Measurements from ENCODE around the gene HHLA2. TPM values are rescaled to one million over a fixed set of nuclear protein-coding genes. Genes with fewer than 3 reads are reported as not detected.
"Not testable (repeated sequence)": the region's sequence is repeated elsewhere in the genome, so short reads cannot be mapped to it uniquely, and the experiment has no call there.

Gene HHLA2
- total RNA-seq, 2 experiments from 2014 or later = 0.27 to 0.70 TPM

DNA sequence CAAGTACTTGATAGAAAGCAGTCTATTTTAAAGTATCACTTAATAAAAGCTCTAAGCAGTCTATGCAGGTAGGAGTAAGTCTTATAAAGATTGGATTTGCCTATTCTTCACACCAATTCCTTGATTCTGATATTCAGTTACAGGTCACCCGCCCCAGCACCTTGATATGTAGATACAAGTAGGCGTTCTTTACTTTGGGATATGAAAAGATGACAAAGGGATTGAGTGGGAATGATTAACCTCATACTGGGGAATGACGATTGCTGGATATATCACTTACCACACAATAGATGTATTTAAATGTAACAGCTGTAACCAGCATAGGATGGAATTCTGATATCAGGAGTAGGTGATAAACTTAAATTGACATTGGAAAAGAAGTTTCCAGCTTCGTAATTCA, 47.1 kb downstream of the HHLA2 start:
- CTCF ChIA-PET = interaction anchor here (0.5 to 1.4 kb wide), 10 partner anchors 10 to 899 kb away, joined by 3 to 5 read pairs (median 3); no protein-coding TSS in a partner anchor

DNA sequence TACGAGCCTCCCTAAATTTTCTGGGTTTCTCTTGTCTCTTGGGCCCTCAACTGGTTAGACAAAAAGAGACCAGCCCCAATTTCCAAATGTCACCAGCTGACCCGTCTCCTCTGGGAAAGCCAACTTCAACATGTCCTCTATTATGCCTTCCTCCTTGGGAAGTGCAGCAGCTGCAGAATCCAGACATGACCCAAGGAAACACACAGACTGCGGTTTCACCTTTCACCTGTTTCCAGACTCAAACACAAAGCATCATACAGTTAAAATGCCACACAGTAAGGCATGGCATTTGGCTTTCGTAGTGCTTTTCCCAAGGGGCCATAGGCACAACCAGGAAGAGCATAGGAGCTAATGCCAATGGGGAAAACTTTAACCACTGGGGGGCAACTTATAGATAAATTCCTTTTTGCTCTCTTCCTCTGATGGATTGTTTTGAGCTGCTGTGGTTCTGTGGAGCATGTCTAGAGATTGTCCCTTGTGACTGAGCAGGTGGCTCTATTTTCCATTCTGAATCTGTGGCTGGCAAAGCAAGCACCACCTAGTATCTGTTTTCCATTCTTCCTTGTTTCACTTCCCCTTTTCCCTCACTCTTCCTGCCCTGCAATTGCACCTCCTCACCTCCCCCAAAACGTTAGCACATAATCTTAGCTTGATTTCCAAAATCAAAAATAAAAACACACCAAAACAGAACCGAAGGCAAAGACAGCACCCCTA, 49.3 kb downstream of the HHLA2 start:
- peaks cover 13% of the 10 kb centered on the region for H3K4me1 Mint-ChIP-seq
- no peaks in the 10 kb centered on the region for H3K36me3 Mint-ChIP-seq (ENCODE audit: low read depth)
- DNase-seq = no peak
- ChIA-PET POLR2A (no interaction called here), CTCF (interaction anchor here (0.7 to 1.2 kb wide), 5 partner anchors 59 to 487 kb away, joined by 3 to 4 read pairs (median 3); no protein-coding TSS in a partner anchor)
- H3K4me3 Mint-ChIP-seq = no peak overlapping the region
- ATAC-seq = no peak
- H3K27me3 Mint-ChIP-seq = peaks cover 6% of the 10 kb centered on the region
- H3K9me3 Mint-ChIP-seq (ENCODE audit: low read depth) = no peaks in the 10 kb centered on the region
- H3K27ac Mint-ChIP-seq = no peak overlapping the region
- intact Hi-C loops (cut with DNase I, micrococcal nuclease) = no loop called here

More for the DNA sequence above, 47.1 kb downstream of the HHLA2 start:
- ATAC-seq (no peak), DNase-seq (no peak)
- intact Hi-C loops (cut with DNase I, micrococcal nuclease) = loop anchor here (2.0 to 5.0 kb wide), 3 partner anchors 41 to 51 kb away; no protein-coding TSS in a partner anchor
- peaks cover 17% of the 10 kb centered on the region for H3K4me1 Mint-ChIP-seq
- H3K27ac Mint-ChIP-seq = no peak overlapping the region
- H3K9me3 Mint-ChIP-seq (ENCODE audit: low read depth) = no peaks in the 10 kb centered on the region
- H3K4me3 Mint-ChIP-seq = no peak overlapping the region
- peaks cover 6% of the 10 kb centered on the region for H3K27me3 Mint-ChIP-seq
- POLR2A ChIA-PET = no interaction called here
- no peaks in the 10 kb centered on the region for H3K36me3 Mint-ChIP-seq (ENCODE audit: low read depth)

DNA sequence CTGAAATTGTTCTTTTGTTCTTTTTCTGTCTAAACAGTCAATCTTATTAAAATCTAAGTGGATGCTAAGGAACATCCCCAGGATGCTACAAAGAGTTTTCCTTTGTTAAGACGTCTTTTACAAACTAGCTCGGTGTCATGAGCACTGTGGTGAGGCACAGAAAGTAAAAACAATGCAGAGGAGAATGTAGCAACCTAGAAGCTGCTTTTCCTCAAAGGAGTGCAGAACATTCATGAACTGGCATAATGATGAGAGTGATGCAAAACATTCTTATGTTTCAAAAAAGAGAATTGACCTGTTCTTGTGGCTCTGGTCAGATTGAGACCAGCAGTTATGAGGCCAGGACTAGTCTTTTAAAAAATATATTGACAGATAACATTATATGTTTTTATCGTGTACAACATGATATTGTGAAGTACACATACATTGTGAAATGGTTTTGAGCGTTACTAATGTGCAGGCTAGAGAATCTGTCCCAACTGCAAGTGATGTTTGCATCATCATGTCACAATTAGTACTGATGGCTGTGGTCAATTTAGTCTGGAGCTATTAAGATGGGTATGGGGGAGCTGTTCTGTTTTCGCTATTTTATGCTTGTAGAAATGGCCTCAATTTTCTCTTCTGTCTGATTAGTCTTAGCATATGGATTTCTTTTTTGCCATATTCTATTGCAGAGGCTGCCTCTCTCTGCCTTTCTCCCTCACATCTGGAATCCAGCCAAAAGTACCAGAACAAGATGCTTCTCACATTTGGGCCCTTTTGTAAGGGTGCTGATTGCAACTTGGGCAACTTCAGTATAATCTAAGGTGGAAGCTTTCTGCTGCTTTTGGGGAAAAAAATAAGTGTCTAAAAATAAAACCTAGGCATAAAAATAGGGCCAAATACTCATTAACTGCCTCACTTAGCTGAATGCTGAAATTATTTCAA, 50.2 kb downstream of the HHLA2 start:
- H3K27me3 Mint-ChIP-seq = peaks cover 6% of the 10 kb centered on the region
- H3K9me3 Mint-ChIP-seq (ENCODE audit: low read depth) = no peaks in the 10 kb centered on the region
- no peaks in the 10 kb centered on the region for H3K36me3 Mint-ChIP-seq (ENCODE audit: low read depth)
- ATAC-seq = no peak
- intact Hi-C loops (cut with DNase I, micrococcal nuclease) = no loop called here
- no peak for DNase-seq
- peaks cover 13% of the 10 kb centered on the region for H3K4me1 Mint-ChIP-seq
- ChIA-PET POLR2A (no interaction called here), CTCF (interaction anchor here (1.1 to 1.2 kb wide), 2 partner anchors 59 to 68 kb away, joined by 3 to 4 read pairs; no protein-coding TSS in a partner anchor)
- H3K27ac Mint-ChIP-seq = no peak overlapping the region
- no peak overlapping the region for H3K4me3 Mint-ChIP-seq

DNA sequence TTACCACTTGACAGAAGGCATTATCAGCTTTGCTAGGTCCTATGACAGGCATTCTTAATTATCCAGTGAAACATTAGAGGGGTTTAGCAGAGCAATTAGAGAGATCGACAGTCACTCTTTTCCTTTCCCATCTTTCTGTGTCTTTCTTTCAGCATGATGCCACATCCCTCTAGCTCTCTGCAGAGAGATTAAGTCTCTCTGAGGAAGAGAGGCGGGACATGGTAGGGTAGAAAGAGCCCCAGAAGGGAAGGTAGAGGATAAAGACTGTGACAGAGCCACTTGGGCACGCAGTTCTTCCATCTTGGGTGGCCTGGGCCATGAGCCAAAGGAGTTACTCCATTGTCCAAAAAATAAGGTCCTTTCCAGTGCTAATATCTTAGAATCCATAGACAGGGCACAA, 55.8 kb downstream of the HHLA2 start:
- Mint-ChIP-seq H3K9me3 (ENCODE audit: low read depth) (peaks cover 2% of the 10 kb centered on the region), H3K27ac (no peak overlapping the region), H3K4me1 (no peaks in the 10 kb centered on the region), H3K36me3 (ENCODE audit: low read depth) (no peaks in the 10 kb centered on the region), H3K27me3 (peaks cover 6% of the 10 kb centered on the region), H3K4me3 (no peak overlapping the region)
- ChIA-PET POLR2A (no interaction called here), CTCF (no interaction called here)
- ATAC-seq (no peak), DNase-seq (no peak)
- intact Hi-C loops (cut with DNase I, micrococcal nuclease) = no loop called here

DNA sequence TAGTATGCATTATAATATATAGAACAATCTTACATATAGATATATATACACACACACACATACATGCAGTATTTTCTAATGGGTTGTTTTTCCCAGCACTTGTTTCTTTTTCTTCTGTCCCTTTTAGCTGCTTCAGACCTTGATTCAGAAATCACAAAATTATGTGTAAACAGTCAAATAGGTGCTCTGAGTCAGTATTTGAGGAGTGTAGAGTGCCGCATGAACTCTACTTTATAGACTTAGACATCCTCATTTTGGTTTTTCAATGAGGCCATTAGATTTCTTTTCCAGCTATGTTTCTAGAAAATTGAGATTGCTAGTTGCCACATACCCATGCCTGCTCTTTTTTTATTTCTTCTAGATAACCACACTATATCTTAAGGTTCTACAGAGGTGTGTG, 58.2 kb downstream of the HHLA2 start:
- CTCF ChIA-PET = interaction anchor here (1.2 to 1.4 kb wide), 2 partner anchors 53 to 123 kb away, joined by 3 to 4 read pairs; no protein-coding TSS in a partner anchor

DNA sequence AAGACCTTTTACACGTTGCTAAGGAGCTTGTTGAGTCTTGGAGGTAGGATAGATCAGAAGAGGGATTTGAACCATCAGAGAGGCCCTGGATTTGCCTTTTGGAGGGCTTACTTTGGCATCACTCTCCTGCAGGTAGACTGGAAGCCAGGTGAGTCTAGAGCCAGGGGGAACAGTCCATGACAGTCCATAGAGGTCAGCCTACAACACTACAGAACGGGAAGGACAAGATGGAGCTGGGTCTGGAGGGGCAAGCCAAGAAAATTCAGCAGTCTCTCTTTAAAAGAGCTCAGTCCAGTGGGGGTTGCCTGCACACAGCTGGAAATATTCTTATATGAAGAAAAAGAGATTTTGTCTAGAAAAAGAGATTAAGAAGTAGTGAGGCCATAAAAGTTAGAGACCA, 60.7 kb downstream of the HHLA2 start:
- intact Hi-C loops (cut with DNase I, micrococcal nuclease) = no loop called here
- POLR2A ChIA-PET = no interaction called here
- H3K4me1 Mint-ChIP-seq = no peaks in the 10 kb centered on the region
- H3K27me3 Mint-ChIP-seq = no peaks in the 10 kb centered on the region
- no peak for ATAC-seq
- peaks cover 2% of the 10 kb centered on the region for H3K9me3 Mint-ChIP-seq (ENCODE audit: low read depth)
- no peak overlapping the region for H3K27ac Mint-ChIP-seq
- CTCF ChIA-PET = interaction anchor here (0.6 kb wide), 1 partner anchor 66 kb away, joined by 4 read pairs; no protein-coding TSS in a partner anchor
- no peak overlapping the region for H3K4me3 Mint-ChIP-seq
- H3K36me3 Mint-ChIP-seq (ENCODE audit: low read depth) = no peaks in the 10 kb centered on the region
- DNase-seq = no peak

More for the DNA sequence above, 58.2 kb downstream of the HHLA2 start:
- Mint-ChIP-seq H3K27me3 (no peaks in the 10 kb centered on the region), H3K27ac (no peak overlapping the region), H3K4me1 (no peaks in the 10 kb centered on the region), H3K9me3 (ENCODE audit: low read depth) (peaks cover 2% of the 10 kb centered on the region), H3K36me3 (ENCODE audit: low read depth) (no peaks in the 10 kb centered on the region), H3K4me3 (no peak overlapping the region)
- ATAC-seq (no peak), DNase-seq (no peak)
- intact Hi-C loops (cut with DNase I, micrococcal nuclease) = no loop called here
- POLR2A ChIA-PET = no interaction called here

DNA sequence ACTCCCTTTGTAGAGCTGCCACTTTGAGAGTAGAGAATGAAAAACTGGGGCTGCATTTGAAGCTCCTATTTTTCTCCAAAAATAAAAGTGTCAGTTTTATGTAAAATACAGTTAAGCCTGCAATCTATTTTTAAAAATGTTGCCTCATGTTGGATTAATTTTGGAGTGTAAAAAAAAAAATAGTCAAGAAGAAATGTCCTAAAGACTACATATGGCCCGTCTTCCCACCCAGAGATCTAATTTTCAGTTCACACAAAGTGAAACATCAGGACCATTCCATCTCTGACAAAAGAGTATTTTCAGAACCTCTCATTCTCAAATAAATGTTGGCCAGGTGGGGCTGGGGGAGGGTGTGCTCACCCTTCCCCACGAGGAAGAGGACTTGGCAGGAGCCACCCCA, 62.7 kb downstream of the HHLA2 start:
- Mint-ChIP-seq H3K4me3 (no peak overlapping the region), H3K27me3 (no peaks in the 10 kb centered on the region), H3K36me3 (ENCODE audit: low read depth) (no peaks in the 10 kb centered on the region), H3K27ac (no peak overlapping the region), H3K4me1 (no peaks in the 10 kb centered on the region), H3K9me3 (ENCODE audit: low read depth) (peaks cover 2% of the 10 kb centered on the region)
- DNase-seq (no peak), ATAC-seq (no peak)
- ChIA-PET POLR2A (no interaction called here), CTCF (interaction anchor here (0.7 kb wide), 1 partner anchor 20 kb away, joined by 3 read pairs; no protein-coding TSS in a partner anchor)
- intact Hi-C loops (cut with DNase I, micrococcal nuclease) = no loop called here

DNA sequence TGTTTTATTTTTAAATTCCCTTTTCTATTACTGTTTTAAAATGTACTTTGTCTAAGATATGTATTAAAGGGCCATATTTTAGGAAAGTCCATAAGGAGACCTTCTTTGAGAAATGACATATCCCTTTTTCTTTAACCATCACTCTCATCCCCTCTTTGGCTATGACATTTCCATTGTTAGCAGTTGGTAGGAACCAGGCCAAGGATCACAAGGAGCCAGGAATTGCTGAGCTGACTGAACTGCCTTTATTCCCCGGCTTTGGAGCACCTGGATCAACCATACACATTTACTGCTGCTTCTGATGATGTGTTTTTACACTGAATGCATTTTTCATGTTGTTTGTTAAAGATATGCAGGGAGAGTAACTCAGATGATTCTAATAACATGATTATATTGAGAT, 79.7 kb downstream of the HHLA2 start:
- no peak overlapping the region for H3K4me3 Mint-ChIP-seq
- H3K27ac Mint-ChIP-seq = no peak overlapping the region
- no peaks in the 10 kb centered on the region for H3K4me1 Mint-ChIP-seq
- H3K36me3 Mint-ChIP-seq (ENCODE audit: low read depth) = no peaks in the 10 kb centered on the region
- H3K9me3 Mint-ChIP-seq (ENCODE audit: low read depth) = no peaks in the 10 kb centered on the region
- POLR2A ChIA-PET = no interaction called here
- intact Hi-C loops (cut with DNase I, micrococcal nuclease) = no loop called here
- CTCF ChIA-PET = interaction anchor here (0.5 kb wide), 1 partner anchor 225 kb away, joined by 3 read pairs; no protein-coding TSS in a partner anchor
- no peaks in the 10 kb centered on the region for H3K27me3 Mint-ChIP-seq
- no peak for ATAC-seq
- DNase-seq = no peak

DNA sequence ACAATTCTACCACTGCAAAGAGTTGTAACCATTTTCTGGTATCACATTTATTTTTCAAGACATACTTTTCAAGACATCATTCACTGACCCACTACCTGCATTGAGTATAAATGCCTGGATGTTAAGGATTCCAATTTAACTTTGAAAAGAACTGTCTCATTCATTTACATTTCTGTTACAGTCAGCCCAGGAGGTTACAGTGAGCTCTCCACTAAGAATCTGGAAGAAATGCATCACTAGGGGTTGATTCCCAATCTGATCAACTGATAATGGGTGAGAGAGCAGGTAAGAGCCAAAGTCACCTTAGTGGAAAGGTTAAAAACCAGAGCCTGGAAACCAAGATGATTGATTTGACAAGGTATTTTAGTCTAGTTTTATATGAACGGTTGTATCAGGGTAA, 81.0 kb downstream of the HHLA2 start:
- H3K9me3 Mint-ChIP-seq (ENCODE audit: low read depth) = no peaks in the 10 kb centered on the region
- no peaks in the 10 kb centered on the region for H3K27me3 Mint-ChIP-seq
- H3K27ac Mint-ChIP-seq = no peak overlapping the region
- DNase-seq (no peak), ATAC-seq (no peak)
- CTCF ChIA-PET = no interaction called here
- H3K4me1 Mint-ChIP-seq = peaks cover 5% of the 10 kb centered on the region
- POLR2A ChIA-PET = no interaction called here
- H3K4me3 Mint-ChIP-seq = no peak overlapping the region
- intact Hi-C loops (cut with DNase I, micrococcal nuclease) = no loop called here
- no peaks in the 10 kb centered on the region for H3K36me3 Mint-ChIP-seq (ENCODE audit: low read depth)

DNA sequence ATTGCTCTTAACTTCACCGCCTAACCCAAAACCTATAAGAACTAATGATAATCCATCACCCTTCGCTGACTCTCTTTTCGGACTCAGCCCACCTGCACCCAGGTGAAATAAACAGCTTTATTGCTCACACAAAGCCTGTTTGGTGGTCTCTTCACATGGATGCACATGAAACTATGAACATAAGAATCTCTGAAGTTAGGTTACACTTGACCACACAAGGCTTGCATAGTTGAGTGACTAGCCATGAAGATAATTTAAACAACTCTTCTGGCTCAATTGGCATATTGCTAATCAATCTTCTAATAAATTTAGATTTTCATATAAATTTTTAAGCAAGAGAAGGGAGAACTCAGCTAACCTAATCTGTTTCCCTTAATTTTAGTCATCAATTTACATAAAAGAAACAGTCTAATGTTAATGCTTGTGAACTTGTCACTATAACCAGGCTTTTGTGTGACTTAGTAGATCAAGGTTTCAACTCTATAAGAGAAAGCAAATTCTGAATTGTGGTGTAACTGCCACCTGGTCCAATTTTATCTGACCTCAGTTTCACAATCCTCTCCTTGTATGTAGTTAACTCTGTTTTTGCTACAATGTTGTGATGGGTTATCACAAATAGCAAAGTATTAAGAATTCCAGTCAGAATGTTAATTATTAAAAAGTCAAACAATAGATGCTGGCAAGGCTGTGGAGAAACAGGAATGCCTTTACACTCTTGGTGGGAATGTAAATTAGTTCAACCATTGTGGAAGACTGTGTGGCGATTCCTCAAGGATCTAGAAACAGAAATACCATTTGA, 82.0 kb downstream of the HHLA2 start:
- ChIA-PET CTCF (no interaction called here), POLR2A (no interaction called here)
- H3K27me3 Mint-ChIP-seq = no peaks in the 10 kb centered on the region
- intact Hi-C loops (cut with DNase I, micrococcal nuclease) = no loop called here
- H3K27ac Mint-ChIP-seq = no peak overlapping the region
- peaks cover 5% of the 10 kb centered on the region for H3K4me1 Mint-ChIP-seq
- ATAC-seq = no peak
- H3K36me3 Mint-ChIP-seq (ENCODE audit: low read depth) = no peaks in the 10 kb centered on the region
- no peaks in the 10 kb centered on the region for H3K9me3 Mint-ChIP-seq (ENCODE audit: low read depth)
- no peak for DNase-seq
- H3K4me3 Mint-ChIP-seq = no peak overlapping the region

DNA sequence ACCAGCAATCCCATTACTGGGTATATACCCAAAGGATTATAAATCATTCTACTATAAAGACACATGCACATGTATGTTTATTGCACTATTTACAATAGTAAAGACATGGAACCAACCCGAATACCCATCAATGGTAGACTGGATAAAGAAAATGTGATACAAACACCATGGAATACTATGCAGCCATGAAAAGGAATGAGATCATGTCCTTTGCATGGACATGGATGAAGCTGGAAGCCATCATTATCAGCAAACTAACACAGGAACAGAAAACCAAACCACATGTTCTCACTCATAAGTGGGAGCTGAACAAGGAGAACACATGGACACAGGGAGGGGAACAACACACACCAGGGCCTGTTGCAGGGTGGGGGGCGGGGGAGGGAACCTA, 82.6 kb downstream of the HHLA2 start:
- H3K9me3 Mint-ChIP-seq (ENCODE audit: low read depth); CTCF ChIA-PET; H3K4me3 Mint-ChIP-seq; H3K36me3 Mint-ChIP-seq (ENCODE audit: low read depth); DNase-seq; H3K27ac Mint-ChIP-seq; ATAC-seq; intact Hi-C loops (cut with DNase I, micrococcal nuclease); H3K27me3 Mint-ChIP-seq; H3K4me1 Mint-ChIP-seq; POLR2A ChIA-PET: not testable (repeated sequence)
